Measurements from ENCODE around the gene PARD3B. TPM values are rescaled to one million over a fixed set of nuclear protein-coding genes. Genes with fewer than 3 reads are reported as not detected.

The PARD3B gene
- total and polyA plus RNA-seq, 2 of the 8 experiments (the other 6 are each of a cell fraction or from before 2014, with no cell fraction given), result 1.2 to 5.7 TPM

DNA sequence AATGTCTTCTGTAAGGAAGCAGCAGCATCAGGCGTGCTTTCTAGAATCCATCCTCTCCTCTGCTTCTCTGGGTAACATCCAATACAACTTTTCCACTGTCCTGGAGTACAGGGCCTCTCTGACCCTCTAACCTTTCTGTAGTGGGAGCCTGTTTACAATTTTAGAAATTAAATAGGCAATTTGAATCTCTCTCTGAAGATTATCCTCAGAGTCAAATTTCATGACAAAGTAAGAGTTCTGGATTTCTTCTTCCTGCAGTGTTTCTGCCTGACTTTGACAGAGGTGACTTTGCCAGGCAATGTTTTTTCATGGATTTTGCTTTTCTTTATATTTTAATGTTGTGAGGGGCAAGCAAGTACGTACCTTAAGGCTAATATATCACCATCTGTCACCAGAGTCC, 558.4 kb downstream of the PARD3B start (continued):
- TF ChIP-seq, protein P1, sequence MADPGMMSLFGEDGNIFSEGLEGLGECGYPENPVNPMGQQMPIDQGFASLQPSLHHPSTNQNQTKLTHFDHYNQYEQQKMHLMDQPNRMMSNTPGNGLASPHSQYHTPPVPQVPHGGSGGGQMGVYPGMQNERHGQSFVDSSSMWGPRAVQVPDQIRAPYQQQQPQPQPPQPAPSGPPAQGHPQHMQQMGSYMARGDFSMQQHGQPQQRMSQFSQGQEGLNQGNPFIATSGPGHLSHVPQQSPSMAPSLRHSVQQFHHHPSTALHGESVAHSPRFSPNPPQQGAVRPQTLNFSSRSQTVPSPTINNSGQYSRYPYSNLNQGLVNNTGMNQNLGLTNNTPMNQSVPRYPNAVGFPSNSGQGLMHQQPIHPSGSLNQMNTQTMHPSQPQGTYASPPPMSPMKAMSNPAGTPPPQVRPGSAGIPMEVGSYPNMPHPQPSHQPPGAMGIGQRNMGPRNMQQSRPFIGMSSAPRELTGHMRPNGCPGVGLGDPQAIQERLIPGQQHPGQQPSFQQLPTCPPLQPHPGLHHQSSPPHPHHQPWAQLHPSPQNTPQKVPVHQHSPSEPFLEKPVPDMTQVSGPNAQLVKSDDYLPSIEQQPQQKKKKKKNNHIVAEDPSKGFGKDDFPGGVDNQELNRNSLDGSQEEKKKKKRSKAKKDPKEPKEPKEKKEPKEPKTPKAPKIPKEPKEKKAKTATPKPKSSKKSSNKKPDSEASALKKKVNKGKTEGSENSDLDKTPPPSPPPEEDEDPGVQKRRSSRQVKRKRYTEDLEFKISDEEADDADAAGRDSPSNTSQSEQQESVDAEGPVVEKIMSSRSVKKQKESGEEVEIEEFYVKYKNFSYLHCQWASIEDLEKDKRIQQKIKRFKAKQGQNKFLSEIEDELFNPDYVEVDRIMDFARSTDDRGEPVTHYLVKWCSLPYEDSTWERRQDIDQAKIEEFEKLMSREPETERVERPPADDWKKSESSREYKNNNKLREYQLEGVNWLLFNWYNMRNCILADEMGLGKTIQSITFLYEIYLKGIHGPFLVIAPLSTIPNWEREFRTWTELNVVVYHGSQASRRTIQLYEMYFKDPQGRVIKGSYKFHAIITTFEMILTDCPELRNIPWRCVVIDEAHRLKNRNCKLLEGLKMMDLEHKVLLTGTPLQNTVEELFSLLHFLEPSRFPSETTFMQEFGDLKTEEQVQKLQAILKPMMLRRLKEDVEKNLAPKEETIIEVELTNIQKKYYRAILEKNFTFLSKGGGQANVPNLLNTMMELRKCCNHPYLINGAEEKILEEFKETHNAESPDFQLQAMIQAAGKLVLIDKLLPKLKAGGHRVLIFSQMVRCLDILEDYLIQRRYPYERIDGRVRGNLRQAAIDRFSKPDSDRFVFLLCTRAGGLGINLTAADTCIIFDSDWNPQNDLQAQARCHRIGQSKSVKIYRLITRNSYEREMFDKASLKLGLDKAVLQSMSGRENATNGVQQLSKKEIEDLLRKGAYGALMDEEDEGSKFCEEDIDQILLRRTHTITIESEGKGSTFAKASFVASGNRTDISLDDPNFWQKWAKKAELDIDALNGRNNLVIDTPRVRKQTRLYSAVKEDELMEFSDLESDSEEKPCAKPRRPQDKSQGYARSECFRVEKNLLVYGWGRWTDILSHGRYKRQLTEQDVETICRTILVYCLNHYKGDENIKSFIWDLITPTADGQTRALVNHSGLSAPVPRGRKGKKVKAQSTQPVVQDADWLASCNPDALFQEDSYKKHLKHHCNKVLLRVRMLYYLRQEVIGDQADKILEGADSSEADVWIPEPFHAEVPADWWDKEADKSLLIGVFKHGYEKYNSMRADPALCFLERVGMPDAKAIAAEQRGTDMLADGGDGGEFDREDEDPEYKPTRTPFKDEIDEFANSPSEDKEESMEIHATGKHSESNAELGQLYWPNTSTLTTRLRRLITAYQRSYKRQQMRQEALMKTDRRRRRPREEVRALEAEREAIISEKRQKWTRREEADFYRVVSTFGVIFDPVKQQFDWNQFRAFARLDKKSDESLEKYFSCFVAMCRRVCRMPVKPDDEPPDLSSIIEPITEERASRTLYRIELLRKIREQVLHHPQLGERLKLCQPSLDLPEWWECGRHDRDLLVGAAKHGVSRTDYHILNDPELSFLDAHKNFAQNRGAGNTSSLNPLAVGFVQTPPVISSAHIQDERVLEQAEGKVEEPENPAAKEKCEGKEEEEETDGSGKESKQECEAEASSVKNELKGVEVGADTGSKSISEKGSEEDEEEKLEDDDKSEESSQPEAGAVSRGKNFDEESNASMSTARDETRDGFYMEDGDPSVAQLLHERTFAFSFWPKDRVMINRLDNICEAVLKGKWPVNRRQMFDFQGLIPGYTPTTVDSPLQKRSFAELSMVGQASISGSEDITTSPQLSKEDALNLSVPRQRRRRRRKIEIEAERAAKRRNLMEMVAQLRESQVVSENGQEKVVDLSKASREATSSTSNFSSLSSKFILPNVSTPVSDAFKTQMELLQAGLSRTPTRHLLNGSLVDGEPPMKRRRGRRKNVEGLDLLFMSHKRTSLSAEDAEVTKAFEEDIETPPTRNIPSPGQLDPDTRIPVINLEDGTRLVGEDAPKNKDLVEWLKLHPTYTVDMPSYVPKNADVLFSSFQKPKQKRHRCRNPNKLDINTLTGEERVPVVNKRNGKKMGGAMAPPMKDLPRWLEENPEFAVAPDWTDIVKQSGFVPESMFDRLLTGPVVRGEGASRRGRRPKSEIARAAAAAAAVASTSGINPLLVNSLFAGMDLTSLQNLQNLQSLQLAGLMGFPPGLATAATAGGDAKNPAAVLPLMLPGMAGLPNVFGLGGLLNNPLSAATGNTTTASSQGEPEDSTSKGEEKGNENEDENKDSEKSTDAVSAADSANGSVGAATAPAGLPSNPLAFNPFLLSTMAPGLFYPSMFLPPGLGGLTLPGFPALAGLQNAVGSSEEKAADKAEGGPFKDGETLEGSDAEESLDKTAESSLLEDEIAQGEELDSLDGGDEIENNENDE (IDR thresholded peaks at IDR 0.05; ENCODE audit: insufficient replicate concordance, low read length), result no peak

All from H1 (cell line).